Stomach (tissue), 9 donors: ENCODE results near the gene GTF2H1. TPM values are rescaled to one million over a fixed set of nuclear protein-coding genes. Genes with fewer than 3 reads are reported as not detected.
A peak's percentile ranks its signal among the peaks of the same experiment; 100 is the strongest.

Source experiments
- DNase-seq, 2 donors: peaks; one replicate each; pipeline versions ENCODE4 v3.0.0 to v3.0.0-alpha.2; 2013 to 2019
- H3K27ac ChIP-seq, 5 donors: fragments of 200-600 bp in 4 of 5; sonication (generic) in 4 of 5; one replicate each; pipeline ENCODE4 v1.5.1; 2013 to 2019; ENCODE audit warnings: mild to moderate bottlenecking in 1 of 5, moderate library complexity in 1 of 5
- H3K27me3 ChIP-seq, 3 donors: fragments of 200-600 bp; sonication (generic); one replicate each; pipeline ENCODE4 v1.5.1; 2017 to 2019; ENCODE audit warnings: mixed run types in 1 of 3
- H3K36me3 ChIP-seq, 4 donors: fragments of 200-600 bp; sonication (generic); 1 replicate in 3 of 4; 2 replicates in 1 of 4; pipeline ENCODE4 v1.5.1; 2016 to 2019
- H3K4me1 ChIP-seq, 4 donors: fragments of 200-600 bp; sonication (generic); one replicate each; pipeline ENCODE4 v1.5.1; 2016 to 2019
- H3K4me3 ChIP-seq, 4 donors: fragments of 200-600 bp; sonication (generic) in 3 of 4; one replicate each; pipeline ENCODE4 v1.5.1; 2016 to 2019; ENCODE audit warnings: mild to moderate bottlenecking in 1 of 4
- H3K9me3 ChIP-seq, 4 donors: fragments of 200-600 bp; sonication (generic); one replicate each; pipeline ENCODE4 v1.5.1; 2016 to 2019
- CTCF ChIP-seq, 7 experiments: fragments of 450-650 bp in 4 of 7; fragments of 200-600 bp in 3 of 7; sonication (generic) in 3 of 7; IDR thresholded peaks; one replicate each; pipeline ENCODE4 v1.5.1; 2016 to 2019; ENCODE audit warnings: antibody characterized with exemption in 7 of 7, control low read depth in 2 of 7, mild to moderate bottlenecking in 1 of 7
- EP300 ChIP-seq: sonication (generic); formaldehyde crosslinking; IDR thresholded peaks from one replicate; pipeline ENCODE4 v1.6.1; 2017; ENCODE audit warnings: antibody characterized with exemption
- POLR2A ChIP-seq, 4 donors: fragments of 450-650 bp; IDR thresholded peaks; one replicate each; pipeline ENCODE4 v1.6.1; 2016; ENCODE audit warnings: antibody characterized with exemption in 4 of 4, control low read depth in 2 of 4, mild to moderate bottlenecking in 1 of 4, moderate library complexity in 1 of 4
- POLR2AphosphoS5 ChIP-seq, 3 donors: sonication (generic); formaldehyde crosslinking; IDR thresholded peaks; one replicate each; pipeline ENCODE4 v1.6.1; 2016; ENCODE audit warnings: antibody characterized with exemption in 3 of 3
- WGBS, 5 donors: extraction: QIAGEN DNeasy Blood & Tissue Kit in 3 of 5; methylation state at CpG; one replicate each; pipeline versions ENCODE4 v1.1.5 to v1.1.7; 2013 to 2018; 5-methylcytosine and 5-hydroxymethylcytosine counted together
- intact Hi-C: fragments of 100-400 bp; cut with DNase I; formaldehyde crosslinking; loops from one replicate; pipeline ENCODE4 v1.15.1; 2023; ENCODE audit warnings: low total_unique reads
- polyA plus RNA-seq, 3 donors: library from polyadenylated mRNA; stranded (reverse); fragments of 200-250 nt; gene quantifications; one replicate each; pipeline ENCODE4 v1.2.3, GENCODE V29; 2013
- total RNA-seq, 5 donors: library from RNA; depleted of rRNA; stranded (reverse); fragments of >200 nt; gene quantifications; one replicate each; pipeline versions ENCODE4 v1.1.0 to v1.2.3, GENCODE V29; 2014 to 2016
- donor health status: healthy with polysubstance abuse.
- donor health status: Bipolar disorder and iron deficiency.
- donor health status: healthy.

GTF2H1 gene
- total and polyA plus RNA-seq, 8 donors: 7.8 to 76.4 (median 34.6) TPM

GRCh38 chr11:18312012-18312411 is 10.4 kb upstream of the GTF2H1 start:
- Histone ChIP-seq H3K4me1 (peaks cover 5 to 26% (median 13%) of the 10 kb centered on the region in 4 donors), H3K27ac (peak overlapping the region in 3 of 5 donors; percentile 7 to 43 (median 19)), H3K27me3 (no peaks in the 10 kb centered on the region), H3K36me3 (peaks cover 22 to 49% (median 48%) of the 10 kb centered on the region in 4 donors), H3K4me3 (no peak overlapping the region), H3K9me3 (no peaks in the 10 kb centered on the region)
- no peak for DNase-seq
- TF ChIP-seq CTCF (IDR thresholded peaks at IDR 0.05) (no peak), POLR2AphosphoS5 (IDR thresholded peaks at IDR 0.05) (no peak), POLR2A (IDR thresholded peaks at IDR 0.05) (no peak), EP300 (no peak)
- 26 to 62% (median 49%) methylated on average over 3 of the region's 3 CpGs for WGBS, 5 donors
- intact Hi-C loops: no loop called here

DNA sequence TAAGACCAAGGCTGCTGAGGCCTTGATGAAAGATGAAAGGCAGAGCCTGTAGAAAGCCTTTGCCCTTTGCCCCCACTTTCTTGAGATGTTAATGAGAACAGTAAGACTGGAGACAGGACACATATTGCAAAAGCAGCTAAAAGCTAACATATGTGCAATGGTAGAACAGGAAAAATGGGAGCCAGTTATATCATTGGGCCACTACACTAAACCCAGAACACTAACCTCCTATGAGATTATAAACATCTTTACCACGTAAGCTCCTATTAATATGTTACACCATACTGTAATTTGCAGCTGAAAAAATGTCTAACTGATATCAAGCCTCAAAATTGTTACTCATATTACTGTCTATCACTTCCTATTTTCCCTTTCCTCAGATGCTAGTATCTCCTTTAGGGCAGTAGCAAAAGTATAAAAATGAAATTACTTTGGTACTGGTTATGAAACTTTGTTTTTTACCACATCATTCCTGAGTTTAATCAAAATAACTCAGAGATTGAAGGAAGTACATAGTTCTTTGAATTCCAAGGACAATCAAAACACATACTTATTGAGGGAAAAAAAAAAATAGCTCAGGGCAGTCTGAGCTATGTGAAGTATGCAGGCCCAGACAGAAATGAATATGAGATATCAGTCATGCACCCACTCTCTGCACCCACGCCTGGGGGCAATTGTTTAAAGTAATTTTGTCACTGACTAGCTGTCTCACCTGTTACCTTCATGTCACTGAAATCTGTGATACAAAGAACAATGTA is 9.5 kb upstream of the GTF2H1 start:
- Histone ChIP-seq H3K9me3 (no peaks in the 10 kb centered on the region), H3K4me1 (peaks cover 5 to 26% (median 13%) of the 10 kb centered on the region in 4 donors), H3K27me3 (no peaks in the 10 kb centered on the region), H3K36me3 (peaks cover 21 to 45% (median 41%) of the 10 kb centered on the region in 4 donors), H3K27ac (peak overlapping the region in 1 of 5 donors; percentile 43), H3K4me3 (no peak overlapping the region)
- no peak for TF ChIP-seq POLR2AphosphoS5 (IDR thresholded peaks at IDR 0.05)
- TF ChIP-seq EP300: no peak
- TF ChIP-seq POLR2A (IDR thresholded peaks at IDR 0.05): no peak
- TF ChIP-seq CTCF (IDR thresholded peaks at IDR 0.05): no peak
- intact Hi-C loops: no loop called here
- no peak for DNase-seq
- 67 to 78% (median 69%) methylated on average over 2 of the region's 2 CpGs for WGBS, 5 donors

- Histone ChIP-seq H3K27ac (no peak overlapping the region), H3K27me3 (no peaks in the 10 kb centered on the region), H3K36me3 (peaks cover 13 to 32% (median 28%) of the 10 kb centered on the region in 4 donors), H3K4me1 (peaks cover 5 to 32% (median 16%) of the 10 kb centered on the region in 4 donors), H3K4me3 (no peak overlapping the region), H3K9me3 (no peaks in the 10 kb centered on the region)
- intact Hi-C loops: no loop called here
- DNase-seq: no peak
- 76 to 98% (median 79%) methylated on average over 7 to 10 of the region's 10 CpGs for WGBS, 5 donors
- TF ChIP-seq POLR2AphosphoS5 (IDR thresholded peaks at IDR 0.05): no peak
- no peak for TF ChIP-seq EP300
- TF ChIP-seq CTCF (IDR thresholded peaks at IDR 0.05): no peak
- no peak for TF ChIP-seq POLR2A (IDR thresholded peaks at IDR 0.05)
Observed at GRCh38 chr11:18313965-18314763, 8.2 kb upstream of the GTF2H1 start.

- 88 to 92% (median 90%) methylated on average over 9 of the region's 9 CpGs for WGBS, 5 donors
- H3K27ac ChIP-seq: no peak overlapping the region
- TF ChIP-seq EP300 (no peak), POLR2AphosphoS5 (IDR thresholded peaks at IDR 0.05) (no peak), POLR2A (IDR thresholded peaks at IDR 0.05) (no peak), CTCF (IDR thresholded peaks at IDR 0.05) (no peak)
- H3K36me3 ChIP-seq: peaks cover 5 to 24% (median 20%) of the 10 kb centered on the region in 4 donors
- H3K27me3 ChIP-seq: no peaks in the 10 kb centered on the region
- no peak overlapping the region for H3K4me3 ChIP-seq
- DNase-seq: no peak
- intact Hi-C loops: no loop called here
- no peaks in the 10 kb centered on the region for H3K9me3 ChIP-seq
- H3K4me1 ChIP-seq: peaks cover 5 to 40% (median 18%) of the 10 kb centered on the region in 4 donors
Observed at GRCh38 chr11:18314784-18315523, 7.4 kb upstream of the GTF2H1 start.
